Liver (tissue), 9 donors: Measurements from ENCODE around the gene HSD17B12. TPM values are rescaled to one million over a fixed set of nuclear protein-coding genes. Genes with fewer than 3 reads are reported as not detected.

Source experiments
- DNase-seq: peaks from one replicate; pipeline ENCODE4 v3.0.0-alpha.2; 2017; ENCODE audit warnings: low spot score
- H3K27ac ChIP-seq, 2 donors: one replicate each; pipeline ENCODE4 v1.7.0; 2013; ENCODE audit warnings: inconsistent platforms in 2 of 2, low read length in 2 of 2, control low read depth in 1 of 2, low read depth in 1 of 2, mild to moderate bottlenecking in 1 of 2
- H3K27me3 ChIP-seq, 4 donors: one replicate each; pipeline versions ENCODE4 v1.6.1 to v1.7.0; 2013; ENCODE audit warnings: low read length in 3 of 4, inconsistent platforms in 1 of 4, mild to moderate bottlenecking in 1 of 4, moderate library complexity in 1 of 4; ENCODE audit not compliant: control insufficient read depth in 4 of 4, insufficient read depth in 4 of 4
- H3K36me3 ChIP-seq, 4 donors: one replicate each; pipeline versions ENCODE4 v1.6.1 to v1.7.0; 2013; ENCODE audit warnings: low read length in 3 of 4, mild to moderate bottlenecking in 3 of 4, low read depth in 1 of 4, moderate library complexity in 1 of 4; ENCODE audit not compliant: control insufficient read depth in 4 of 4, insufficient read depth in 3 of 4
- H3K4me1 ChIP-seq, 4 donors: one replicate each; pipeline versions ENCODE4 v1.6.1 to v1.7.0; 2013; ENCODE audit warnings: low read length in 3 of 4, mild to moderate bottlenecking in 3 of 4, moderate library complexity in 1 of 4; ENCODE audit not compliant: control insufficient read depth in 4 of 4, insufficient read depth in 4 of 4
- H3K4me3 ChIP-seq, 3 donors: one replicate each; pipeline versions ENCODE4 v1.6.1 to v1.7.0; 2013; ENCODE audit warnings: low read length in 3 of 3, control low read depth in 1 of 3, low read depth in 1 of 3, mild to moderate bottlenecking in 1 of 3
- H3K9ac ChIP-seq, 2 donors: one replicate each; pipeline ENCODE4 v1.7.0; 2013; ENCODE audit warnings: low read length in 2 of 2, mild to moderate bottlenecking in 2 of 2, moderate library complexity in 2 of 2, control low read depth in 1 of 2, low read depth in 1 of 2
- H3K9me3 ChIP-seq, 4 donors: one replicate each; pipeline versions ENCODE4 v1.6.1 to v1.7.0; 2013; ENCODE audit warnings: low read length in 3 of 4; ENCODE audit not compliant: control insufficient read depth in 4 of 4
- ATF3 ChIP-seq: IDR thresholded peaks from 2 replicates; pipeline ENCODE4 v1.6.1; 2016; ENCODE audit warnings: antibody characterized with exemption
- CTCF ChIP-seq: fragments of 150-350 bp; IDR thresholded peaks from 2 replicates; pipeline ENCODE4 v1.5.1; 2017; ENCODE audit warnings: improper control_type of control experiment, low read depth, low read length; ENCODE audit not compliant: missing input control
- FOXA1 ChIP-seq: IDR thresholded peaks from 2 replicates; pipeline ENCODE4 v1.6.1; 2016; ENCODE audit warnings: antibody characterized with exemption
- FOXA2 ChIP-seq: IDR thresholded peaks from 2 replicates; pipeline ENCODE4 v1.6.1; 2016; ENCODE audit warnings: antibody characterized with exemption
- GABPA ChIP-seq, 2 donors: IDR thresholded peaks in 1 of 2; conservative IDR thresholded peaks in 1 of 2; 2 replicates each; pipeline ENCODE4 v1.6.1; 2016; ENCODE audit warnings: antibody characterized with exemption in 2 of 2, mild to moderate bottlenecking in 1 of 2, moderate library complexity in 1 of 2
- HNF4G ChIP-seq: IDR thresholded peaks from 2 replicates; pipeline ENCODE4 v1.6.1; 2016; ENCODE audit warnings: antibody characterized with exemption
- JUND ChIP-seq, 2 donors: IDR thresholded peaks; 2 replicates each; pipeline ENCODE4 v1.6.1; 2016; ENCODE audit warnings: antibody characterized with exemption in 2 of 2
- MAX ChIP-seq: IDR thresholded peaks from 2 replicates; pipeline ENCODE4 v1.6.1; 2016; ENCODE audit warnings: antibody characterized with exemption
- NR2F2 ChIP-seq: IDR thresholded peaks from 2 replicates; pipeline ENCODE4 v1.6.1; 2016; ENCODE audit warnings: antibody characterized with exemption
- RAD21 ChIP-seq, 2 donors: IDR thresholded peaks; 2 replicates each; pipeline ENCODE4 v1.6.1; 2016; ENCODE audit warnings: antibody characterized with exemption in 2 of 2, mild to moderate bottlenecking in 2 of 2
- REST ChIP-seq: IDR thresholded peaks from 2 replicates; pipeline ENCODE4 v1.6.1; 2016; ENCODE audit warnings: antibody characterized with exemption, mild to moderate bottlenecking
- RXRA ChIP-seq, 2 donors: IDR thresholded peaks; 2 replicates each; pipeline ENCODE4 v1.6.1; 2017 to 2018; ENCODE audit warnings: antibody characterized with exemption in 2 of 2, mild to moderate bottlenecking in 1 of 2
- SP1 ChIP-seq: IDR thresholded peaks from 2 replicates; pipeline ENCODE4 v1.6.1; 2018; ENCODE audit warnings: antibody characterized with exemption, mild to moderate bottlenecking
- TAF1 ChIP-seq: conservative IDR thresholded peaks from 2 replicates; pipeline ENCODE4 v1.6.1; 2016; ENCODE audit warnings: antibody characterized with exemption, mild to moderate bottlenecking
- YY1 ChIP-seq: IDR thresholded peaks from 2 replicates; pipeline ENCODE4 v1.6.1; 2016; ENCODE audit warnings: antibody characterized with exemption, mild to moderate bottlenecking
- WGBS: extraction: QIAGEN DNeasy Blood & Tissue Kit; methylation state at CpG from one replicate; pipeline ENCODE4 v1.1.7; 2013; 5-methylcytosine and 5-hydroxymethylcytosine counted together
- polyA plus RNA-seq, 2 donors: library from polyadenylated mRNA; stranded (reverse) in 1 of 2; unstranded in 1 of 2; fragments of 200-250 nt in 1 of 2; fragments of >200 nt in 1 of 2; fragmentation: Nextera tagmentation in 1 of 2; extraction: Ambion mirVana in 1 of 2; gene quantifications; one replicate each; pipeline versions ENCODE4 v1.2.1 to v1.2.3, GENCODE V29; 2013 to 2015
- total RNA-seq, 2 donors: library from RNA; depleted of rRNA; stranded (reverse); fragments of >200 nt; gene quantifications; one replicate each; pipeline ENCODE4 v1.2.3, GENCODE V29; 2014
- donor health status: healthy.
- donor health status: healthy.
- donor health status: healthy.
- donor health status: healthy.
- donor health status: healthy.

HSD17B12 gene
- total and polyA plus RNA-seq, 4 donors, result 50.3 to 126 (median 68.3) TPM

GRCh38 chr11:43802509-43802908 lies 122.0 kb downstream of the HSD17B12 start:
- no peaks in the 10 kb centered on the region for H3K9me3 ChIP-seq
- H3K27ac ChIP-seq, result no peak overlapping the region
- H3K36me3 ChIP-seq, result peaks cover 0 to 10% (median 3%) of the 10 kb centered on the region in 4 donors
- no peaks in the 10 kb centered on the region for H3K4me1 ChIP-seq
- no peak overlapping the region for H3K9ac ChIP-seq
- no peak for TF ChIP-seq TAF1
- TF ChIP-seq FOXA2, result no peak
- no peak for TF ChIP-seq SP1
- no peak for TF ChIP-seq FOXA1
- no peak for TF ChIP-seq ATF3
- TF ChIP-seq RXRA (IDR thresholded peaks at IDR 0.05), result no peak
- DNase-seq, result no peak
- H3K27me3 ChIP-seq, result no peaks in the 10 kb centered on the region
- H3K4me3 ChIP-seq, result no peak overlapping the region

GRCh38 chr11:43803766-43804165 lies 123.2 kb downstream of the HSD17B12 start:
- WGBS, result 79% methylated on average over 3 of the region's 3 CpGs
- no peak overlapping the region for H3K27ac ChIP-seq
- no peak for TF ChIP-seq GABPA (IDR thresholded peaks at IDR 0.05 in 1 of 2, conservative IDR thresholded peaks at IDR 0.05 in 1 of 2)
- TF ChIP-seq REST, result no peak
- TF ChIP-seq FOXA2, result no peak
- no peak for TF ChIP-seq RAD21 (IDR thresholded peaks at IDR 0.05)
- TF ChIP-seq TAF1, result no peak
- no peak for TF ChIP-seq NR2F2
- TF ChIP-seq CTCF, result no peak
- TF ChIP-seq MAX, result no peak
- no peak for TF ChIP-seq FOXA1
- no peak for TF ChIP-seq JUND (IDR thresholded peaks at IDR 0.05)
- TF ChIP-seq RXRA (IDR thresholded peaks at IDR 0.05), result no peak
- no peak for TF ChIP-seq SP1
- no peak for TF ChIP-seq HNF4G
- no peak for TF ChIP-seq YY1
- H3K9me3 ChIP-seq, result no peaks in the 10 kb centered on the region
- no peaks in the 10 kb centered on the region for H3K4me1 ChIP-seq
- no peak overlapping the region for H3K9ac ChIP-seq
- no peak for DNase-seq
- peaks cover 0 to 10% (median 3%) of the 10 kb centered on the region in 4 donors for H3K36me3 ChIP-seq
- H3K27me3 ChIP-seq, result no peaks in the 10 kb centered on the region
- H3K4me3 ChIP-seq, result no peak overlapping the region
